GM23338 (cell line): Measurements from ENCODE around the gene NUP214.

ENCODE experiments used
- EZH2 ChIP-seq: fragments of 200-600 bp; sonication (generic); IDR thresholded peaks from one replicate; pipeline ENCODE4 v1.8.0; 2017; ENCODE audit warnings: antibody characterized with exemption, mild to moderate bottlenecking, low read depth; ENCODE audit not compliant: unreplicated experiment
- EZH2phosphoT487 ChIP-seq: fragments of 200-600 bp; sonication (generic); IDR thresholded peaks from one replicate; pipeline ENCODE4 v1.8.1; 2018; ENCODE audit warnings: antibody characterized with exemption; ENCODE audit not compliant: unreplicated experiment
- POLR2AphosphoS5 ChIP-seq: IDR thresholded peaks from 2 replicates; pipeline ENCODE4 v1.6.1; 2016; ENCODE audit warnings: antibody characterized with exemption, low read depth
- ZNF462 ChIP-seq: fragments of 250-450 bp; sonication (Bioruptor Pico); IDR thresholded peaks from 2 replicates; pipeline ENCODE4 v1.5.0; 2020; ENCODE audit warnings: mild to moderate bottlenecking, moderate library complexity
- TF ChIP-seq, protein P1 (sequence below), 2 experiments: fragments of 200-600 bp in 1 of 2; sonication (generic) in 1 of 2; conservative IDR thresholded peaks; 2 replicates each; pipeline versions ENCODE4 v1.5.1 to v1.6.1; 2016 to 2017; ENCODE audit warnings: antibody characterized with exemption in 2 of 2, low read depth in 2 of 2, mild to moderate bottlenecking in 2 of 2, moderate library complexity in 1 of 2
- TF ChIP-seq, protein P2 (sequence below): IDR thresholded peaks from one replicate; pipeline ENCODE4 v1.6.1; 2018; ENCODE audit warnings: antibody characterized with exemption; ENCODE audit not compliant: unreplicated experiment
- TF ChIP-seq, protein P3 (sequence below): IDR thresholded peaks from 2 replicates; pipeline ENCODE4 v1.6.1; 2016; ENCODE audit warnings: antibody characterized with exemption

- TF ChIP-seq, protein P1, sequence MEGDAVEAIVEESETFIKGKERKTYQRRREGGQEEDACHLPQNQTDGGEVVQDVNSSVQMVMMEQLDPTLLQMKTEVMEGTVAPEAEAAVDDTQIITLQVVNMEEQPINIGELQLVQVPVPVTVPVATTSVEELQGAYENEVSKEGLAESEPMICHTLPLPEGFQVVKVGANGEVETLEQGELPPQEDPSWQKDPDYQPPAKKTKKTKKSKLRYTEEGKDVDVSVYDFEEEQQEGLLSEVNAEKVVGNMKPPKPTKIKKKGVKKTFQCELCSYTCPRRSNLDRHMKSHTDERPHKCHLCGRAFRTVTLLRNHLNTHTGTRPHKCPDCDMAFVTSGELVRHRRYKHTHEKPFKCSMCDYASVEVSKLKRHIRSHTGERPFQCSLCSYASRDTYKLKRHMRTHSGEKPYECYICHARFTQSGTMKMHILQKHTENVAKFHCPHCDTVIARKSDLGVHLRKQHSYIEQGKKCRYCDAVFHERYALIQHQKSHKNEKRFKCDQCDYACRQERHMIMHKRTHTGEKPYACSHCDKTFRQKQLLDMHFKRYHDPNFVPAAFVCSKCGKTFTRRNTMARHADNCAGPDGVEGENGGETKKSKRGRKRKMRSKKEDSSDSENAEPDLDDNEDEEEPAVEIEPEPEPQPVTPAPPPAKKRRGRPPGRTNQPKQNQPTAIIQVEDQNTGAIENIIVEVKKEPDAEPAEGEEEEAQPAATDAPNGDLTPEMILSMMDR (conservative IDR thresholded peaks at IDR 0.05; ENCODE audit: low read depth in 2 of 2): no peak
- TF ChIP-seq ZNF462 (CRISPR knock-in tag) (no peak), EZH2 (no peak), POLR2AphosphoS5 (no peak), EZH2phosphoT487 (no peak)
- TF ChIP-seq, protein P2, sequence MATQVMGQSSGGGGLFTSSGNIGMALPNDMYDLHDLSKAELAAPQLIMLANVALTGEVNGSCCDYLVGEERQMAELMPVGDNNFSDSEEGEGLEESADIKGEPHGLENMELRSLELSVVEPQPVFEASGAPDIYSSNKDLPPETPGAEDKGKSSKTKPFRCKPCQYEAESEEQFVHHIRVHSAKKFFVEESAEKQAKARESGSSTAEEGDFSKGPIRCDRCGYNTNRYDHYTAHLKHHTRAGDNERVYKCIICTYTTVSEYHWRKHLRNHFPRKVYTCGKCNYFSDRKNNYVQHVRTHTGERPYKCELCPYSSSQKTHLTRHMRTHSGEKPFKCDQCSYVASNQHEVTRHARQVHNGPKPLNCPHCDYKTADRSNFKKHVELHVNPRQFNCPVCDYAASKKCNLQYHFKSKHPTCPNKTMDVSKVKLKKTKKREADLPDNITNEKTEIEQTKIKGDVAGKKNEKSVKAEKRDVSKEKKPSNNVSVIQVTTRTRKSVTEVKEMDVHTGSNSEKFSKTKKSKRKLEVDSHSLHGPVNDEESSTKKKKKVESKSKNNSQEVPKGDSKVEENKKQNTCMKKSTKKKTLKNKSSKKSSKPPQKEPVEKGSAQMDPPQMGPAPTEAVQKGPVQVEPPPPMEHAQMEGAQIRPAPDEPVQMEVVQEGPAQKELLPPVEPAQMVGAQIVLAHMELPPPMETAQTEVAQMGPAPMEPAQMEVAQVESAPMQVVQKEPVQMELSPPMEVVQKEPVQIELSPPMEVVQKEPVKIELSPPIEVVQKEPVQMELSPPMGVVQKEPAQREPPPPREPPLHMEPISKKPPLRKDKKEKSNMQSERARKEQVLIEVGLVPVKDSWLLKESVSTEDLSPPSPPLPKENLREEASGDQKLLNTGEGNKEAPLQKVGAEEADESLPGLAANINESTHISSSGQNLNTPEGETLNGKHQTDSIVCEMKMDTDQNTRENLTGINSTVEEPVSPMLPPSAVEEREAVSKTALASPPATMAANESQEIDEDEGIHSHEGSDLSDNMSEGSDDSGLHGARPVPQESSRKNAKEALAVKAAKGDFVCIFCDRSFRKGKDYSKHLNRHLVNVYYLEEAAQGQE: no peak
- TF ChIP-seq, protein P3, sequence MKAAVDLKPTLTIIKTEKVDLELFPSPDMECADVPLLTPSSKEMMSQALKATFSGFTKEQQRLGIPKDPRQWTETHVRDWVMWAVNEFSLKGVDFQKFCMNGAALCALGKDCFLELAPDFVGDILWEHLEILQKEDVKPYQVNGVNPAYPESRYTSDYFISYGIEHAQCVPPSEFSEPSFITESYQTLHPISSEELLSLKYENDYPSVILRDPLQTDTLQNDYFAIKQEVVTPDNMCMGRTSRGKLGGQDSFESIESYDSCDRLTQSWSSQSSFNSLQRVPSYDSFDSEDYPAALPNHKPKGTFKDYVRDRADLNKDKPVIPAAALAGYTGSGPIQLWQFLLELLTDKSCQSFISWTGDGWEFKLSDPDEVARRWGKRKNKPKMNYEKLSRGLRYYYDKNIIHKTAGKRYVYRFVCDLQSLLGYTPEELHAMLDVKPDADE: no peak
Measured at GRCh38 chr9:131167936-131168335, 42.5 kb downstream of the NUP214 start.
